HG02973 (cell line): ENCODE results near the gene MMP11.

Experiments used
- ATAC-seq: cut with Tn5 transposase; IDR thresholded peaks from one replicate; pipeline ENCODE4 v1.9.1; 2021; ENCODE audit warnings: moderate library complexity; ENCODE audit not compliant: unreplicated experiment

The MMP11 gene

DNA sequence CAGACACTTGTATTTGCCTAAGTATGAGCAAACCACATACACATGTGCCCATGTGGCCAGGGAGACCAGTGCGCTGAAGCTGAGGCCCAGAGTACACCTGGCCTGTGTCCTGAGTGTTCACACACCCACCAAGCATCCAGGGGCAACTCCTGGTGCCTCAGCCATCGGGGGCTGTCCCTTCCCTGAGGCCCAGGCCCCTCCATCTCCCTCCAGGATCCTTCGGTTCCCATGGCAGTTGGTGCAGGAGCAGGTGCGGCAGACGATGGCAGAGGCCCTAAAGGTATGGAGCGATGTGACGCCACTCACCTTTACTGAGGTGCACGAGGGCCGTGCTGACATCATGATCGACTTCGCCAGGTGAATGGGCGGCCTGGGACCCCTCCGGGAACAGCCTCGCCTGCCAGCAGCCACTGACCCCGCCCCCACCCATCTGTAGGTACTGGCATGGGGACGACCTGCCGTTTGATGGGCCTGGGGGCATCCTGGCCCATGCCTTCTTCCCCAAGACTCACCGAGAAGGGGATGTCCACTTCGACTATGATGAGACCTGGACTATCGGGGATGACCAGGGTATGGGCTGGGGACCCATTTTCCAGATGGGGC is 7.6 kb downstream of the MMP11 start:
- ATAC-seq: no peak

DNA sequence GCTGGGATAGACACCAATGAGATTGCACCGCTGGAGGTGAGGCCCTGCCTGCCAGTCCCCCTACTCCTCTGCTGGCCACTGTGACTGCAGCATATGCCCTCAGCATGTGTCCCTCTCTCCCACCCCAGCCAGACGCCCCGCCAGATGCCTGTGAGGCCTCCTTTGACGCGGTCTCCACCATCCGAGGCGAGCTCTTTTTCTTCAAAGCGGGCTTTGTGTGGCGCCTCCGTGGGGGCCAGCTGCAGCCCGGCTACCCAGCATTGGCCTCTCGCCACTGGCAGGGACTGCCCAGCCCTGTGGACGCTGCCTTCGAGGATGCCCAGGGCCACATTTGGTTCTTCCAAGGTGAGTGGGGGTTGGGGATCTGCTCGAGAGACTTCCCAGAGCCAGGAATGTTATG is 8.4 kb downstream of the MMP11 start:
- ATAC-seq: no peak

DNA sequence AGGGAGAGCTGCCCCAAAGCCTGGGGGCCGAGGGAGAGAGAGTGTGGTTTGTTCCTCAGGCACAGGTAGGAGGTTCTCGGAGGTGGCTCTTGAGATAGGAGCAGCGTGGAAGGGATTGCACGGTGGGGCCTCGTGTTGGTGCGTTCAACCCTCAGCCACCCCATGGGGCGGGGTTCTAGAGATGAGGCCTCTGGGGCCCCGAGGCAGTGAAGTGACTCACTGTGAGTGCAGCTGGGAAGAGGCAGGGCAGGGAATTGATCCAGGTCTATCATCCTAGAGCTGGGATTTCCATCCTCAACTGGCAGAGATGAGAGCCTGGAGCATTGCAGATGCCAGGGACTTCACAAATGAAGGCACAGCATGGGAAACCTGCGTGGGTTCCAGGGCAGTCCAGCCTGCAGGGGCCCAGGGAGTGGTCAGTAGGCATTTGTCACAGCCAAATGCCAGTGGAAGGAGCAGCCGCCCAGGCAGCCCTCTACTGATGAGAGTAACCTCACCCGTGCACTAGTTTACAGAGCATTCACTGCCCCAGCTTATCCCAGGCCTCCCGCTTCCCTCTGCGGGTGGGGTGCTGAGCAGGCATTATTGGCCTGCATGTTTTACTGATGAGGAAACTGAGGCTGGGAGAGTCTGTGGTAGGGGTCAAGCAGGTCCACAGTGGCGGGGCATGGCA is 9.0 kb downstream of the MMP11 start:
- no peak for ATAC-seq

DNA sequence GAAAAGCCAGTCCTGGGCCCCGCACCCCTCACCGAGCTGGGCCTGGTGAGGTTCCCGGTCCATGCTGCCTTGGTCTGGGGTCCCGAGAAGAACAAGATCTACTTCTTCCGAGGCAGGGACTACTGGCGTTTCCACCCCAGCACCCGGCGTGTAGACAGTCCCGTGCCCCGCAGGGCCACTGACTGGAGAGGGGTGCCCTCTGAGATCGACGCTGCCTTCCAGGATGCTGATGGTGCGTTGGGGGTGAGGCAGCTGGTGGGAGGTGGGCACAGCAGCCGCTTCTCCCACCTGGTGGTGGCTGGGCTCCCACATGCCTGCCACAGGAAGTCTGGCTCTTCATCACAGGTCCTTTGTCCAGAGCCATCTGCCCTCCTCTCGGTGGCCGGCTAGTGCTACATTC is 9.6 kb downstream of the MMP11 start:
- no peak for ATAC-seq

DNA sequence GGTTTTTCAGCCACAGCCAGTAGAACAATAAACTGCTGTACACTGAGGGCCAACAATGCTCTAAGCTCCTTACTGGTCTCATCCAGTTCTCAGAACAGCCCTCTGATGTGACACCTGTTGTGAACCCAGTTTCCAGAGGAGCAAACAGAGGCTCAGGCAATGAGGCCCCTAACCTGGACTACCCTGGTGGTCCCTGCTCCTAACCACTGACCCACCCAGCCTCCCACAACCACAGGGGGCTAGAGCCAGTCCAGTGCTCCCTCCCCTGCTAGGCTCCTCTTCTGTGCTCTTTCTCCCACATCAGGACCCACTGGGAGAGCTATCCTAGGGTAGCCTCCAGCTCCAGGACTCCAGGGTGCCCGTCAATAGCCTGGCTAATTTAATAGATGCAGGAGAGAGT is 10.1 kb downstream of the MMP11 start:
- no peak for ATAC-seq

DNA sequence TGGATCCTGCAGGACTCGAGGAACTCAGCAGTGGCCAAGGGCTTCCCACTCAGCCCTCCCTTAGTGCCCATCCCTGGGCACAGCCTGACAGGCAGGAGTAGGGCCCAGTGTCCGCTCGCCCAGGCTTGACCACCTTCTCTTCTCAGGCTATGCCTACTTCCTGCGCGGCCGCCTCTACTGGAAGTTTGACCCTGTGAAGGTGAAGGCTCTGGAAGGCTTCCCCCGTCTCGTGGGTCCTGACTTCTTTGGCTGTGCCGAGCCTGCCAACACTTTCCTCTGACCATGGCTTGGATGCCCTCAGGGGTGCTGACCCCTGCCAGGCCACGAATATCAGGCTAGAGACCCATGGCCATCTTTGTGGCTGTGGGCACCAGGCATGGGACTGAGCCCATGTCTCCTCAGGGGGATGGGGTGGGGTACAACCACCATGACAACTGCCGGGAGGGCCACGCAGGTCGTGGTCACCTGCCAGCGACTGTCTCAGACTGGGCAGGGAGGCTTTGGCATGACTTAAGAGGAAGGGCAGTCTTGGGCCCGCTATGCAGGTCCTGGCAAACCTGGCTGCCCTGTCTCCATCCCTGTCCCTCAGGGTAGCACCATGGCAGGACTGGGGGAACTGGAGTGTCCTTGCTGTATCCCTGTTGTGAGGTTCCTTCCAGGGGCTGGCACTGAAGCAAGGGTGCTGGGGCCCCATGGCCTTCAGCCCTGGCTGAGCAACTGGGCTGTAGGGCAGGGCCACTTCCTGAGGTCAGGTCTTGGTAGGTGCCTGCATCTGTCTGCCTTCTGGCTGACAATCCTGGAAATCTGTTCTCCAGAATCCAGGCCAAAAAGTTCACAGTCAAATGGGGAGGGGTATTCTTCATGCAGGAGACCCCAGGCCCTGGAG is 10.9 kb downstream of the MMP11 start:
- ATAC-seq: no peak

DNA sequence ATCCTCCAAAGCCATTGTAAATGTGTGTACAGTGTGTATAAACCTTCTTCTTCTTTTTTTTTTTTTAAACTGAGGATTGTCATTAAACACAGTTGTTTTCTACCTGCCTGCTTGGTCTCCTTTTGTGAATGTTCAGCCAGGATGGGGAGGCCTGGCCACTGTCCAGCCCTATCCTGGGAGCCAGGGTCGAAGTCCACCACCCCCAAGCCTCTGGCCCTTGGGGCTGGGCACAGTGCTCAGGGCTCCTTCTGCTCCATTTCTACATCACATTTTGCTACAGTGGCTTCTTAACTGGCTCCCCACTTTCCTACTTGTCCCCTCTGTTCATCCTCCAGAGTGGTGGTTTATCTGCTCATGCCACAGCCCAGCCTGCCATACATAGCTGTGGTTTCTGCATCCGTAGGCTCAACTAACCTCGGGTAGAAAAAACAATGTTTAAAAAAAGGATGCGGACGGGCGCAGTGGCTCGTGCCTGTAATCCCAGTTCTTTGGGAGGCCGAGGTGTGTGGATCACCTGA is 11.6 kb downstream of the MMP11 start:
- no peak for ATAC-seq

DNA sequence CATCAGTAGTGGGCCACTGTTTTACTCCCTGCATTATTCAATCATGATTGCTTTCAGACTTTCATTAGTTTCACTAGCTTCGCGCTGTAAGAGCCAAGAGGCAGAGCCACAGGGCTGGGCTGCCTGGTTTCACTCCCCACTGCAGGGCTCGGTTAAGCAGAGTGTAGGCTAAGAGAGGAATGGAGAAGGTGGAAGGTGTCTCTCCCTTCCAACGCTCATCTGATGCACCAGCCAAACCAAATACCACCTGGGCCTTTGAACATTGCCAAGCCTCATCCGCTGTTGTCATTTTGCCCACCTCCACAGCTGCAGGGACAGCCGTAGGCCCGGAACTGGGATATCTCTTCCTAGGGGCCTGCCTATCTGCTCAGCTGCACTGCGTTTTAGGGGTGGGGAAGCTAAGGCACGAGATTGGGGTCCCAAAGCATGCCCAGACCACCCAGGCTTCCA is 13.6 kb downstream of the MMP11 start:
- ATAC-seq: no peak

DNA sequence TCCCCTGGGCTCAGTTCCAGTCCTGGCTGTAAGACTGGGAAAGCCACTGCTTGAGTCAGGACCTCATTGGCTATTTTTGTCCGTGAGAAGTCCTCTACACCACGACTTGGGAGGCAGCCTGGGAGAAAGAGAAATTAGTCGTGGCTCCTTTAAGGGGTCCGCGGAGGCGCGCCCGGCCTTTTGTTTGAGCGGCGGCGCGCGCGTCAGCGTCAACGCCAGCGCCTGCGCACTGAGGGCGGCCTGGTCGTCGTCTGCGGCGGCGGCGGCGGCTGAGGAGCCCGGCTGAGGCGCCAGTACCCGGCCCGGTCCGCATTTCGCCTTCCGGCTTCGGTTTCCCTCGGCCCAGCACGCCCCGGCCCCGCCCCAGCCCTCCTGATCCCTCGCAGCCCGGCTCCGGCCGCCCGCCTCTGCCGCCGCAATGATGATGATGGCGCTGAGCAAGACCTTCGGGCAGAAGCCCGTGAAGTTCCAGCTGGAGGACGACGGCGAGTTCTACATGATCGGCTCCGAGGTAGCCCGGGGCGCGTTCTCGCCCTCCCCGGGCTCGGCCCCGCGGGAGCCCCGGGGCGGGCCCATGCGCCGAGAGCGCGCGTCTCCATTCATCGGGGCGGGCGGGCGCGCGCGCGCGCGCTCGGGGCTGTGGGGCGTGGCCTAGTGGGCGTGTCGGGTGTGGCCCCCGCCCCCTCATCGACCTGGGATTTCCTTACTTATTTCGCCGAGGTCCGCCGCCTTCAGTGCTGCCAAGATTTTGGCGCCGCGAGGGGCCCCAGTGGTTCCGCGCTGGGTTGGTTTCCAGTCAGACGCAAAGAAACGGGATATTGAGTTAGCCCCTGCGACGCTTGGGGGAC is 14.3 kb downstream of the MMP11 start, which contains the start of gene SMARCB1:
SMARCB1 (plus strand) TSS at position 215 of the 848 bp plus-strand sequence; CDS start at position 419, 204 bp downstream.
- ATAC-seq: peak; percentile 52

DNA sequence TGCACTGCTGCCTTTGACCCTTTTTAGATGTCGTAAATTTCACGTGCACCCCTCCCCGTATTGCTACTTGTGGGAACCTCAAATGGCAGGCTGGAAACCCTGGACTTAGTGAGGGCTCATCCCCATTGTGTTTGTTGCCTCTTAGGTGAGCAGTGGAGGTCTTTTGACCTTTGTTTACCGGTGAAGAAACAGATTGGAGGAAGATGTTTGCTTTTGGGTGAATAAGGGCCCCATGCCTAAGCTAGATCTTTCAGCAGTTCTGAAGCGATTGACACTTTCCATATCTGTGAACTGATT is 14.9 kb downstream of the MMP11 start:
- ATAC-seq: no peak

DNA sequence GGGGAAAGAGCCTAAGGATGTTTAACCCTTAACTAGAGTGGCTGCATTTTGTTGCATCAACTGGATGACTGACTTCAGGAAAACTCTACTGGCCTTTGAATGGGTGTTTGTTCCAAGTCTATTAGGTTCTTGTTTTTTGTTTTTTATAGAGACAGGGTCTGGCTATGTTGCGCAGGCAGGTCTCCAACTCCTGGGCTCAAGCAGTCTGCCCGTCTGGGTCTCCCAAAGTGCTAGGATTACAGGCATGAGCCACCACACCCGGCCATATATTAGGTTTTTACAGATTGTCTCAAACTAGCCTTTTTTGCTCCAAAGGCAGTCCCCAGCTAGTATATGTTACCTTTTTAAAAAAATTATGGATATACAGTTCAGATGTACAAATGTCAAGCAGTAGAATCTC is 15.3 kb downstream of the MMP11 start:
- ATAC-seq: no peak

DNA sequence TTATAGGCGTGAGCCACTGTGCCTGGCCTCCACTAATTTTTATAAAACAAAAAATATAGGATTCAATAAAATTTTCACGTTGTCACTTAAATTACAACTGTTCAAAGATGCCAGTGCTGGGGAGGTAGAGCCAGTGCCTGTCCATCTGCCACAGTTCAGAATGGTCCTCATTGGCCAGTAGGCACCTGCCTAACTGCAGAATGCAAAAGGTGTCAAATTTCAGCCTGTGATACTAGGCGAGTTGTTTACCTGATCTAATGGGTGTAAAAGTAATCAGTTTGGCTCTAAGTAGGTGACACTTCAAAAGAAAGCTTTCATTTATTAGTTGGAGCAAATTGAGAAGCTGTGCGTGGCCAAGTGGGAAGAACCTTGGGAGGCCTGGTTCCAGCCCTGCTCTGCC is 16.5 kb downstream of the MMP11 start:
- ATAC-seq: no peak

DNA sequence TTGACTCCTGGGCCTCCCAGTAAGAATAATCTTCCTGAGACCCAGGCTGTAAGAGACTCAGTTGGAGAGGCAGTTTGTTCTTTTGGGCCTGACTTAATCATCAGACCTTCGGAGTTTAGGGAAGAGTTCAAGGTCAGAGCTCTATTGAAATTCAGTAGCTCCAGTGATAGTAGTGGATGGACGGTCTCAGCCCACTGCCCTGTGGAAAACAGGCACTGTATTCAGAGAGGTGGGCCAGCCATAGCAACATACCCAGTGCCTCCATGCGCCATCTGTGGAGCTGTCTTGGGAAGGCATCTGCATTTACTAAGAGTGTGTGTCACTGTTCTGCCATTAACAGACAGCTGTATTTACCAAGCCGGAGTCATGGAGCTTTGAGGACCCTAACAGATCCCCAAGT is 17.0 kb downstream of the MMP11 start:
- ATAC-seq: no peak

DNA sequence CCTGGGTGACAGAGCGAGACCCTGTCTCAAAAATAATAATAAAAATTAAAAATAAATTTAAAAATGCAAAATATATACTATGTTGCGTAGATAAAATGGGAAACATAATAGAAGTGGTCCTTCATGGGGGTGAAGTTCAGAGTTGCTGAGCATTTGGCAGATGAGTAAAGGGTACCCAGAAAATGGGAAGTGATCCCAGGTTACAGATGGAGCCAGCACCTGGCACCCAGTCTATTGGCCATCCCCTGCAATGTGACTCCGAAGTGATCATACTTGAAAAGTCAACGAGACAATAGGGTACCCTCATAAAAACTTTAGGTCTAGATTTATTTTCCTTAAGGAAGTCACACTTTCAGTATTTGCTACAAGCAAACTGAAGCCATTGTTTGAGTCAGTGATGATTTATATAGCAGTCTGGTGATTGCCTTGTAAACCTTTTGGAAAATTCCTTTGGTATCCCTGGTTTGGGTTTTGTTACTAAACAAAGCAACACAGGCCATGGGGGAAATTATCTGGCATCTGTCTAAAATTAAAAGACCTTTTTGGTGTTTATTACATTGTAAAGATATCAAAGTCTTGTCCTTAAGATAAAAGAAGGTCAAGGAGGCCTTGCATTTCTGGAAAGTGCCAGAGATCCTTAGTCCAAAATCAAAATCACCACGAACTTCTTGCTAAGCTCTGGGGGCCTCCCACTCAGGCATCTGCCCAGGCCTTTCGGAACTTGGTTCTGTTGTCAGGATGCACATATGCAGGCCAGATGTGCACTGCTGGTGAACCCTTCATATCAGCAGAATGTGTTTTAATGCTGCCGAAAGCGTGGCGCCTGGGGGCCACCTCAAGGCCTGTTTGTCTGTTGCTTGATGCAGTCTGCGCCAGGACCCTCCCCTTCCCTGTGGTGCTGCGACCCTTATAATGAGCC is 18.4 kb downstream of the MMP11 start:
- no peak for ATAC-seq

DNA sequence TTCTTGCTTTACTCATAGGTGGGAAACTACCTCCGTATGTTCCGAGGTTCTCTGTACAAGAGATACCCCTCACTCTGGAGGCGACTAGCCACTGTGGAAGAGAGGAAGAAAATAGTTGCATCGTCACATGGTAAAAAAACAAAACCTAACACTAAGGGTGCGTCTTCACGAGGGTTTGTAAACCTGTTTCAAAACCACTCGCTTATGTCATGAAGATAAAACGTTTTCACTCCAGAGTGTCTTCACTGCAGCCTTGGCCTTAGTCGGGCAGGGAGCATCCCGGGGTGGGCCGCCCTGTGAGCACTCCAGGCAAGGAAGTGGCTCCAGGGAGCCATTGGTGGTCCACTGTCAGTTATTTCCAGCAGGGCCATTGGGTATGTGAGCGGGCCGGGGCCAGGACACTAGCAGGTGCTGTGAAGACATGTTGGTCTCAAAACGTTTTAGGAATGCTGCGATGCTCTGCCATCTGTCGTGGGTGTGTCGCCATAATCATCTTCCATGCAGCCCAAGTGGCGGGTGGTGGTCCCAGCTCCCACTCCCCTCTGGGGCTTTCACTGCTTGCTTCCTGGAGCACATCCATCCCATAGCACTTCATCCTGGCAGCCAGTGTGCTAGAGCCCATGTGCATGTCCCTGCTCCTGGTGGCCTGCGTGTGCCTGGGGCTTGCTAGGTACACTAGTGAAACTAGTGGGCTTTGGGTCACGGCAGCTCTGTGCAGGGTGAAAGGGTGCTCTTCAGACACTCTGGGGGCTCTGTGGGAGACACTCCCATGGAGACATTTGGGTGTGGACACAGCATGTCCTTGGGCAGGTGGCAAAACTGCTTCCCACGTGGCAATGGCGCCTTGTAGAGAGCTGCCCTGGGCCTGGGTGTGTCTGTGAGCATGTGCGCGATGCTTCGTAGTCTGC is 19.3 kb downstream of the MMP11 start:
- ATAC-seq: no peak

DNA sequence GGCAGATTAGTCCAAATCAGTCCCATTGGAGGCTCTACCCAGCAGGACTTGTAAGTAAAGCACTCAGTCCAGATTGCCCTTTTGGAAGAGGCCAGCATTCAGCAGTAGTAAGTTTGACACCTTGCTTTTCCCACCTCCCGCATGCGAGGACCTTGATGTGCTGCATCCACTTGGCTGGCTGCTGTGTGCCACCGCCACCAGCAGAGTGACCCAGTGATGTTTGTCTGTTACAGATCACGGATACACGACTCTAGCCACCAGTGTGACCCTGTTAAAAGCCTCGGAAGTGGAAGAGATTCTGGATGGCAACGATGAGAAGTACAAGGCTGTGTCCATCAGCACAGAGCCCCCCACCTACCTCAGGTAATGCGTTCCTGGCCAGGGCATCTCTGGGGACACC is 20.7 kb downstream of the MMP11 start:
- ATAC-seq: no peak

DNA sequence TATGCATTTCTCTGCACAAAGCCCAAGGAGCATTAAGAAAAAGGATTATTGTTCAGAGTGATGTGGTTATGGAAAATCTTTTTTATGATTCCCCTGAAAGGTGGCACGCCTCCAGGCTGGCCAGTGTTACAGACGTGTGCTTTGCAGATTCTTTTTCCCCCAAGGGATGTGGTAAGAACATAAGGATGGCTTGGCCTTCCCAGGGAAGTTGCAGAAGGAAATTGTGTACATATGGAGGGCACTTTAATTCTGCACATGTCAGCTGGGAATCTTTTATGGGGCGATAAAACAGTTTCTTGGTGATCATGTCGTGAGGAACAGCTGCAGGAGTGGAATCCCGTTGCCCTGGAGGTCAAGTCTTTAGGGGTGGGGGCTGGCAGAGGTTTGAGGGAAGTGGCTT is 23.8 kb downstream of the MMP11 start:
- no peak for ATAC-seq

DNA sequence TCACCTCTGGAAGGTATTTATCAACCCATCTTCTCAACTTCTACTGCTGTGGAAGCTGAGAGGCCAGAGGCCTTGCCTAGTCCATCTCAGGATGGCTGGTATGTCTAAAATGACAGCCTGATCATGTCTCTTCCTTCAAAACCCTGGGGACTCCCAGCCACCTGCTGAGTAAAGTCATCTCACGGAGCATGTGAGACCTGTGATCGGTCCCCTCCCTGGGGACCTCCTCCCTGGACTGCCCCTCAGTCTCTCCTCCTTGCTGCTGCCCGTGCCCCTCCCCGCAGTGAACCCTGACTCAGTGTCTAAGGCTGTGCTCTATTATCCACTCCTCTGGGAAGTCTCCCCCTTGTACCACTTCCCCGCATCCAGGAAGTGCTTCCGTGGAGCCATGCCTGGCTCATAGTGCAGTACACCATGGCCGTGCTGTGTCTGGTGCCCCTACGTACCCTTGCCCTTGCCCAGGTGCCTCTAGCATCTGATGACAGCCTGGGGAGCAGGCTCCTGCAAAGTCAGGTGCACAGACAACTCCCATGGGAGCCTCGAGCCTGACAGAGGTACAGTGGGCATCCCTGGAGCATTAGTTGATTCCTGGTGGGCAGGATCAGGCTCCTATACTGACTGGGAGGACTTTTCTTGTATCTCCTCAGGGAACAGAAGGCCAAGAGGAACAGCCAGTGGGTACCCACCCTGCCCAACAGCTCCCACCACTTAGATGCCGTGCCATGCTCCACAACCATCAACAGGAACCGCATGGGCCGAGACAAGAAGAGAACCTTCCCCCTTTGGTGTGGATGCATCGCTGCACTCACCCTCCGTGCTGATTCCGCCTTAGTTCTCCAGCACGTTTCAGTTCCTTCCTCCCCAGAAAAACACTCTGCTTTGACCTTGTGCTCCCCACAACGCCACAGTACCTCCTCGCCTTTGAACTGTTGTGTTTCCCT is 27.9 kb downstream of the MMP11 start:
- no peak for ATAC-seq
